HEK293T (cell line): ENCODE results near the gene MYO1H.

ENCODE experiments used
- CTCF ChIA-PET: fragments of 350-600 bp; formaldehyde crosslinking; extraction: SDS; loops from one replicate; lab custom pipeline; 2021; ENCODE audit warnings: antibody characterized with exemption, inconsistent platforms; lab: Yijun Ruan, JAX
- POLR2A ChIA-PET: fragments of 350-600 bp; formaldehyde crosslinking; extraction: SDS; loops from one replicate; lab custom pipeline; 2020; ENCODE audit warnings: antibody characterized with exemption, inconsistent platforms; lab: Yijun Ruan, JAX
- DNase-seq: peaks from one replicate; pipeline ENCODE4 v3.0.0; 2012; ENCODE audit warnings: mixed read lengths; ENCODE audit errors: extremely low spot score
- ARNT ChIP-seq: fragments of 450-650 bp; IDR thresholded peaks from 2 replicates; pipeline ENCODE4 v1.6.1; 2017; ENCODE audit warnings: mild to moderate bottlenecking
- BHLHE40 ChIP-seq: fragments of 450-650 bp; IDR thresholded peaks from 2 replicates; pipeline ENCODE4 v1.6.1; 2016; ENCODE audit warnings: mild to moderate bottlenecking, moderate library complexity, borderline replicate concordance
- CTBP1 ChIP-seq: fragments of 450-650 bp; IDR thresholded peaks from 2 replicates; pipeline ENCODE4 v1.6.1; 2016; ENCODE audit warnings: borderline replicate concordance
- ELF4 ChIP-seq: fragments of 450-650 bp; IDR thresholded peaks from 2 replicates; pipeline ENCODE4 v1.6.1; 2017; ENCODE audit warnings: antibody characterized with exemption
- FOXA1 ChIP-seq: fragments of 450-650 bp; IDR thresholded peaks from 2 replicates; pipeline ENCODE4 v1.6.1; 2016; ENCODE audit warnings: mild to moderate bottlenecking
- FOXK2 ChIP-seq: fragments of 450-650 bp; IDR thresholded peaks from 2 replicates; pipeline ENCODE4 v1.6.1; 2016; ENCODE audit warnings: mild to moderate bottlenecking
- FOXM1 ChIP-seq: fragments of 450-650 bp; IDR thresholded peaks from 2 replicates; pipeline ENCODE4 v1.6.1; 2017; ENCODE audit warnings: mild to moderate bottlenecking, borderline replicate concordance
- HDGF ChIP-seq: fragments of 450-650 bp; IDR thresholded peaks from 2 replicates; pipeline ENCODE4 v1.6.1; 2017; ENCODE audit warnings: antibody characterized with exemption, borderline replicate concordance
- L3MBTL2 ChIP-seq: fragments of 450-650 bp; conservative IDR thresholded peaks from 2 replicates; pipeline ENCODE4 v1.6.1; 2016; ENCODE audit warnings: mild to moderate bottlenecking
- LEF1 ChIP-seq: fragments of 450-650 bp; IDR thresholded peaks from 2 replicates; pipeline ENCODE4 v1.6.1; 2017; ENCODE audit warnings: mild to moderate bottlenecking, borderline replicate concordance
- NFRKB ChIP-seq: fragments of 450-650 bp; IDR thresholded peaks from 2 replicates; pipeline ENCODE4 v1.6.1; 2016; ENCODE audit warnings: mild to moderate bottlenecking, moderate library complexity
- PKNOX1 ChIP-seq: fragments of 450-650 bp; IDR thresholded peaks from 2 replicates; pipeline ENCODE4 v1.6.1; 2016
- SP1 ChIP-seq: fragments of 450-650 bp; IDR thresholded peaks from 2 replicates; pipeline ENCODE4 v1.6.1; 2017
- SUZ12 ChIP-seq: fragments of 450-650 bp; IDR thresholded peaks from 2 replicates; pipeline ENCODE4 v1.6.1; 2016; ENCODE audit warnings: mild to moderate bottlenecking
- TARDBP ChIP-seq: fragments of 450-650 bp; IDR thresholded peaks from 2 replicates; pipeline ENCODE4 v1.6.1; 2016
- ZNF384 ChIP-seq: fragments of 450-650 bp; IDR thresholded peaks from 2 replicates; pipeline ENCODE4 v1.6.1; 2016

MYO1H gene

GRCh38 chr12:109487181-109488050 lies 139.7 kb downstream of the MYO1H start:
- TF ChIP-seq ELF4 (no peak), ARNT (no peak), FOXA1 (no peak), NFRKB (no peak), CTBP1 (no peak)
- CTCF ChIA-PET = no interaction called here
- POLR2A ChIA-PET = no interaction called here
- DNase-seq = no peak

GRCh38 chr12:109488051-109488665 lies 140.5 kb downstream of the MYO1H start:
- CTCF ChIA-PET = no interaction called here

GRCh38 chr12:109489016-109489954 lies 141.6 kb downstream of the MYO1H start:
- no peak for DNase-seq
- ChIA-PET CTCF (interaction anchor here (0.5 kb wide), 1 partner anchor 8 kb away, joined by 3 read pairs; no protein-coding TSS in a partner anchor), POLR2A (no interaction called here)
- no peak for TF ChIP-seq ARNT
- no peak for TF ChIP-seq LEF1
- no peak for TF ChIP-seq PKNOX1
- no peak for TF ChIP-seq L3MBTL2
- TF ChIP-seq FOXK2 = no peak

More at GRCh38 chr12:109488051-109488665, 140.5 kb downstream of the MYO1H start:
- POLR2A ChIA-PET = no interaction called here
- TF ChIP-seq NFRKB = no peak
- no peak for TF ChIP-seq LEF1
- TF ChIP-seq PKNOX1 = no peak
- TF ChIP-seq L3MBTL2 = no peak
- TF ChIP-seq CTBP1 = no peak
- TF ChIP-seq FOXM1 = no peak
- no peak for TF ChIP-seq ARNT
- no peak for TF ChIP-seq FOXA1
- TF ChIP-seq HDGF = no peak
- no peak for TF ChIP-seq SUZ12
- no peak for TF ChIP-seq FOXK2
- TF ChIP-seq ELF4 = no peak
- no peak for TF ChIP-seq ZNF384
- TF ChIP-seq TARDBP = no peak
- no peak for TF ChIP-seq BHLHE40
- no peak for TF ChIP-seq SP1
- no peak for DNase-seq

GRCh38 chr12:109489955-109490565 lies 142.4 kb downstream of the MYO1H start:
- TF ChIP-seq NFRKB (no peak), BHLHE40 (no peak), LEF1 (no peak), CTBP1 (no peak), FOXK2 (no peak), PKNOX1 (no peak), FOXM1 (no peak), SUZ12 (no peak), ELF4 (no peak), L3MBTL2 (no peak), FOXA1 (no peak), ARNT (no peak), SP1 (no peak), TARDBP (no peak), HDGF (no peak), ZNF384 (no peak)
- no peak for DNase-seq
- POLR2A ChIA-PET = no interaction called here
- CTCF ChIA-PET = no interaction called here

GRCh38 chr12:109491671-109492070 lies 144.0 kb downstream of the MYO1H start:
- TF ChIP-seq NFRKB (no peak), HDGF (no peak), SUZ12 (no peak), L3MBTL2 (no peak), ELF4 (no peak), TARDBP (no peak)
- CTCF ChIA-PET = no interaction called here
- no peak for DNase-seq
- POLR2A ChIA-PET = no interaction called here

GRCh38 chr12:109492371-109492770 lies 144.7 kb downstream of the MYO1H start:
- ChIA-PET CTCF (no interaction called here), POLR2A (no interaction called here)
- TF ChIP-seq ARNT (no peak), CTBP1 (no peak), L3MBTL2 (no peak), ELF4 (no peak), SP1 (no peak), BHLHE40 (no peak), LEF1 (no peak)
- no peak for DNase-seq
